SK-N-SH (cell line): ENCODE measurements around the gene MPO. TPM values are rescaled to one million over a fixed set of nuclear protein-coding genes. Genes with fewer than 3 reads are reported as not detected.

Experiments used
- CTCF ChIA-PET: fragments of 300-600, 350-600 bp; formaldehyde crosslinking; extraction: SDS; loops from one replicate; lab custom pipeline; 2021; lab: Yijun Ruan, JAX
- POLR2A ChIA-PET: fragments of 350-600 bp; sonication (Branson Sonifier 250); formaldehyde crosslinking; extraction: SDS; loops from one replicate; lab custom pipeline; 2020; ENCODE audit warnings: antibody characterized with exemption, inconsistent platforms; lab: Yijun Ruan, JAX
- DNase-seq: peaks from one replicate; pipeline ENCODE4 v3.0.0; 2012
- H2AFZ ChIP-seq: fragments of 200-600 bp; sonication (generic); 2 replicates; pipeline ENCODE4 v1.8.1; 2016; ENCODE audit warnings: antibody characterized with exemption, mild to moderate bottlenecking, low read depth
- H3F3A ChIP-seq: fragments of 200-600 bp; sonication (generic); replicated peaks from 2 replicates; pipeline ENCODE3; 2016; ENCODE audit warnings: antibody characterized with exemption, mild to moderate bottlenecking; ENCODE audit not compliant: insufficient read depth
- H3K27ac ChIP-seq, 2 experiments: fragments of 200-500 bp in 1 of 2; fragments of 200-600 bp in 1 of 2; sonication (Bioruptor generic) in 1 of 2; sonication (generic), shearing (Covaris generic) in 1 of 2; 2 replicates each; pipeline versions ENCODE4 v1.5.1 to v1.6.1; 2014 to 2016; ENCODE audit warnings: low read depth in 2 of 2, inconsistent platforms in 1 of 2, low read length in 1 of 2, mild to moderate bottlenecking in 1 of 2, mixed read lengths in 1 of 2
- H3K27me3 ChIP-seq: fragments of 200-600 bp; sonication (generic), shearing (Covaris generic); 2 replicates; pipeline ENCODE4 v1.6.1; 2016; ENCODE audit warnings: mixed run types; ENCODE audit not compliant: insufficient read depth
- H3K36me3 ChIP-seq, 2 experiments: fragments of 200-500 bp in 1 of 2; fragments of 200-600 bp in 1 of 2; sonication (Bioruptor generic) in 1 of 2; sonication (generic) in 1 of 2; replicated peaks in 1 of 2; 2 replicates each; pipeline versions ENCODE3 to v1.5.1; 2014 to 2016; ENCODE audit warnings: low read length in 1 of 2, mild to moderate bottlenecking in 1 of 2; ENCODE audit not compliant: insufficient read depth in 2 of 2, control insufficient read depth in 1 of 2
- H3K4me1 ChIP-seq, 2 experiments: fragments of 200-500 bp in 1 of 2; fragments of 200-600 bp in 1 of 2; sonication (Bioruptor generic) in 1 of 2; sonication (generic), shearing (Covaris generic) in 1 of 2; 2 replicates each; pipeline versions ENCODE4 v1.5.1 to v1.6.1; 2014 to 2016; ENCODE audit warnings: low read depth in 1 of 2, low read length in 1 of 2, mixed run types in 1 of 2; ENCODE audit not compliant: insufficient read depth in 2 of 2, control insufficient read depth in 1 of 2
- H3K4me2 ChIP-seq: fragments of 200-600 bp; sonication (generic), shearing (Covaris generic); 2 replicates; pipeline ENCODE4 v1.6.1; 2017; ENCODE audit warnings: mixed run types
- H3K4me3 ChIP-seq, 2 experiments: fragments of 200-500 bp in 1 of 2; fragments of 200-600 bp in 1 of 2; sonication (Bioruptor generic) in 1 of 2; sonication (generic), shearing (Covaris generic) in 1 of 2; 2 replicates each; pipeline versions ENCODE4 v1.5.1 to v1.8.1; 2014 to 2016; ENCODE audit warnings: low read depth in 2 of 2, inconsistent platforms in 1 of 2, low read length in 1 of 2, mild to moderate bottlenecking in 1 of 2, mixed read lengths in 1 of 2, moderate library complexity in 1 of 2
- H3K79me2 ChIP-seq: fragments of 200-600 bp; sonication (generic); 2 replicates; pipeline ENCODE4 v1.8.1; 2017; ENCODE audit warnings: mild to moderate bottlenecking; ENCODE audit not compliant: insufficient read depth
- H3K9ac ChIP-seq: fragments of 200-600 bp; sonication (generic); 2 replicates; pipeline ENCODE4 v1.6.1; 2017; ENCODE audit warnings: mixed run types
- H3K9me2 ChIP-seq: fragments of 200-600 bp; sonication (generic); 2 replicates; pipeline ENCODE4 v1.6.1; 2017; ENCODE audit warnings: mixed run types
- H3K9me3 ChIP-seq: fragments of 200-600 bp; sonication (generic); 2 replicates; pipeline ENCODE4 v1.6.1; 2017; ENCODE audit warnings: mixed run types, mild to moderate bottlenecking, moderate library complexity
- H4K20me1 ChIP-seq: fragments of 200-600 bp; sonication (generic); 2 replicates; pipeline ENCODE4 v1.6.1; 2017; ENCODE audit warnings: mild to moderate bottlenecking, mixed run types; ENCODE audit not compliant: insufficient read depth
- CHD2 ChIP-seq: fragments of 150-350 bp; IDR thresholded peaks from 2 replicates; pipeline ENCODE4 v1.6.1; 2018; ENCODE audit warnings: low read length; ENCODE audit not compliant: partially characterized antibody
- EP300 ChIP-seq, 2 experiments: IDR thresholded peaks; 2 replicates each; pipeline versions ENCODE4 v1.4.0 to v1.6.1; 2012; ENCODE audit warnings: borderline replicate concordance in 1 of 2, low read depth in 1 of 2, low read length in 1 of 2
- FOSL2 ChIP-seq: IDR thresholded peaks from 2 replicates; pipeline ENCODE4 v1.4.0; 2012; ENCODE audit warnings: low read depth, mild to moderate bottlenecking, moderate library complexity, borderline replicate concordance
- FOXM1 ChIP-seq: IDR thresholded peaks from 2 replicates; pipeline ENCODE4 v1.4.0; 2012; ENCODE audit warnings: low read depth, mild to moderate bottlenecking
- MXI1 ChIP-seq: IDR thresholded peaks from 2 replicates; pipeline ENCODE4 v1.6.1; 2012; ENCODE audit warnings: mild to moderate bottlenecking, low read depth, low read length, improper control_type of control experiment
- NFIC ChIP-seq: IDR thresholded peaks from 2 replicates; pipeline ENCODE4 v1.4.0; 2012; ENCODE audit warnings: borderline replicate concordance
- PBX3 ChIP-seq: IDR thresholded peaks from 2 replicates; pipeline ENCODE4; 2012
- POLR2AphosphoS5 ChIP-seq: IDR thresholded peaks from 2 replicates; pipeline ENCODE4 v1.6.1; 2012; ENCODE audit warnings: low read depth, low read length
- REST ChIP-seq: IDR thresholded peaks from 2 replicates; pipeline ENCODE4 v1.6.1; 2012; ENCODE audit warnings: mild to moderate bottlenecking, low read depth, low read length, moderate library complexity
- RXRA ChIP-seq: IDR thresholded peaks from 2 replicates; pipeline ENCODE4 v1.4.0; 2012; ENCODE audit warnings: low read depth, mild to moderate bottlenecking, borderline replicate concordance
- SIN3A ChIP-seq: IDR thresholded peaks from 2 replicates; pipeline ENCODE4 v1.6.1; 2012; ENCODE audit warnings: low read depth, mild to moderate bottlenecking, low read length, moderate library complexity, borderline replicate concordance
- SMC3 ChIP-seq: IDR thresholded peaks from 2 replicates; pipeline ENCODE4 v1.6.1; 2012; ENCODE audit warnings: low read depth, low read length, improper control_type of control experiment
- TAF1 ChIP-seq: IDR thresholded peaks from 2 replicates; pipeline ENCODE4 v1.6.1; 2012; ENCODE audit warnings: low read depth, mild to moderate bottlenecking, low read length, moderate library complexity, borderline replicate concordance
- WGBS: methylation state at CpG from one replicate; pipeline ENCODE4 v1.1.6; 2017; ENCODE audit warnings: low lambda C conversion rate; 5-methylcytosine and 5-hydroxymethylcytosine counted together
- polyA plus RNA-seq, 3 experiments: library from polyadenylated mRNA; depleted of rRNA; stranded (reverse); fragments of >200 nt; gene quantifications; 2 replicates each; pipeline ENCODE4 v1.2.3, GENCODE V29; 2012
- TF ChIP-seq, protein P1 (sequence below): IDR thresholded peaks from 2 replicates; pipeline ENCODE4 v1.4.0; 2012; ENCODE audit warnings: low read depth

The MPO gene
- polyA plus RNA-seq, 1 of the 3 experiments (the other 2 are of a cell fraction), result not detected

DNA sequence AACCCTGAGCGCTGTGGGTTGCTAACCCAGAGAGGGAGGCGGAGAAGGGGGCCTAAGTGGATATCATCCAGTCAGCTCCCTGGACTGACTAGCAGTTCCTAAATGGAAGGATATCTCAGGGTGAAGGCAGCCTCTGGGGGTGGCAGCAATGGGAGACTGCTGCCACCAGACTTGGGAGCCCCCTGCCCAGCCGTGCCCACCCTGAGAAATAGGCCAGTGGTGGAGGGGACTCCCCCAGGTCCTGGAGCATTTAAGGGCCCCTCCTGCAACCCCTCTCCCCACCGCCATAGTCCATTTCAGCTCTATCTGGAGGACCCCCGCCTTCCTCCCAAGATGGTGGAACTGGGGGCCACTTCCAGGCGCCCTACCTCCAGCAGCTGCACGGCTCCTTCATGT is 39.4 kb upstream of the MPO start:
- peaks cover 16% of the 10 kb centered on the region; the same call in 1 of the 2 replicates for H3K27me3 ChIP-seq
- peaks cover 0 to 20% of the 10 kb centered on the region in 2 experiments; a peak in 1 of 4 replicates for H3K4me1 ChIP-seq
- H3K9me3 ChIP-seq, result no peaks in the 10 kb centered on the region
- no peaks in the 10 kb centered on the region for H3K79me2 ChIP-seq
- H3K4me3 ChIP-seq, result no peak overlapping the region
- no peaks in the 10 kb centered on the region for H3K9me2 ChIP-seq
- H3K27ac ChIP-seq, result no peak overlapping the region
- POLR2A ChIA-PET, result no interaction called here
- no peak overlapping the region for H3K9ac ChIP-seq
- no peak overlapping the region for H2AFZ ChIP-seq
- no peak for TF ChIP-seq REST
- no peak for TF ChIP-seq FOSL2
- TF ChIP-seq, all 33 proteins: peak for 0
- Histone ChIP-seq H3F3A (no peaks in the 10 kb centered on the region), H3K36me3 (no peaks in the 10 kb centered on the region), H4K20me1 (no peaks in the 10 kb centered on the region), H3K4me2 (no peak overlapping the region)
- DNase-seq, result no peak
- CTCF ChIA-PET, result interaction anchor here (1.4 kb wide), 1 partner anchor 16 kb away, joined by 4 read pairs; no protein-coding TSS in a partner anchor
- WGBS, result 67% methylated on average over 7 of the region's 7 CpGs

DNA sequence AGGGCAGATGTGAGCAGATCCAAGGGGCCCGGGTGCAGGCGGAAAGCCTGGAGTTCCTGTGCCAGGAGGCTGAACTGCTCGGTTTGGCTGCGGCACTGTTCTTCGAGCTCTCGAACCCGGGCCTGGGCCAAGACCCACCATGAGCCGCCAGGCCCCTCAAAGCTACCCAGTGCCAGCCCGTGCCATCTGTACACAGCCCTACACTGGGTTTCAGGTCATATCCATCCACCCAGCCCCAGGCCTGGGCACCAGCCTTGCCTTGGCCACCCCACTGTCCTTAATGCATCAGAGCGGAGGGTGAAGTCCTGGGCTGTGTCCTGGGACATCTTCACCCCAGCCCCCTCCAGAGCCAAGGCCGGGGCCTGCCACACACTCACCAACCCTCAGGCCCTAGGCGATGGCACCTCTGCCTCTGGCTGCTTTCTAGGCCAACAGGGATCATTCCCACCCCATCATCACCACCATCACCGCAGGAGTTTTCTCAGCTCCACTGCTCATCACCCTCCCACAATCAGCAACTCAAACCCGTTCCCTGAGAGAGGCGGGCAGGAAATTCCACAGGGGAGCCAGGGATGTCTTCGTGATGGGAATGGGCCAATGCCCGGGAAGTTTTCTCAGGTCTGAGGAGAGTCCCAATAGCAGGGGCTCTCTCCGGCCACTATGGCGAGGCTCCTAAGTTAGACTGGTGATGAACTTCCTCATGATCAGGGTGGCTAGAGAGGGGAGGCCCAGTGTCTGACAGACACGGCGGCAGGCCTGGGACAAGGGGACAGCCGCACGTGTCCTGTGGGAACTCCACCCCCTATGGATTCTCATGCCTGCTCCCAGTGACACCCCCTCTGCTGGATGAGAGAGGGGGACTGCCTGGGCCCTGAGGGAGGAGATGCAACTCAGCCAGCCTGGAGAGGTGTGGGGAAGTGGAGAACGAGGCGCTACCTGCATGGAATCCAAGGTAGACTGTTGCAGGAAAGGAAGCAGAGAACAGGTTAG is 38.7 kb upstream of the MPO start:
- peaks cover 0 to 13% of the 10 kb centered on the region in 2 experiments; a peak in 1 of 4 replicates for H3K4me1 ChIP-seq
- POLR2A ChIA-PET, result interaction anchor here (1.5 kb wide), 1 partner anchor 195 kb away, joined by 5 read pairs; the partner anchor contains the start of gene MTMR4
- no peaks in the 10 kb centered on the region for H4K20me1 ChIP-seq
- H3K4me2 ChIP-seq, result no peak overlapping the region
- H3F3A ChIP-seq, result no peaks in the 10 kb centered on the region
- no peaks in the 10 kb centered on the region for H3K79me2 ChIP-seq
- no peaks in the 10 kb centered on the region for H3K9me2 ChIP-seq
- no peak overlapping the region for H3K4me3 ChIP-seq
- H3K36me3 ChIP-seq, result no peaks in the 10 kb centered on the region
- H3K9me3 ChIP-seq, result no peaks in the 10 kb centered on the region
- no peak overlapping the region for H3K27ac ChIP-seq
- H3K27me3 ChIP-seq, result peaks cover 9% of the 10 kb centered on the region; the same call in 1 of the 2 replicates
- CTCF ChIA-PET, result interaction anchor here (1.4 to 2.7 kb wide), 2 partner anchors 15 kb away, joined by 4 to 29 read pairs; no protein-coding TSS in a partner anchor
- DNase-seq, result no peak
- no peak overlapping the region for H3K9ac ChIP-seq
- H2AFZ ChIP-seq, result no peak overlapping the region
- WGBS, result 80% methylated on average over 24 of the region's 25 CpGs
- TF ChIP-seq PBX3 (no peak), SIN3A (no peak), MXI1 (no peak), EP300 (IDR thresholded peaks at IDR 0.05; ENCODE audit: borderline replicate concordance in 1 of 2, low read depth in 1 of 2, low read length in 1 of 2) (no peak), POLR2AphosphoS5 (no peak), RXRA (no peak), FOXM1 (no peak), NFIC (no peak), CHD2 (no peak), TAF1 (no peak), REST (no peak), SMC3 (no peak)
- TF ChIP-seq, protein P1, sequence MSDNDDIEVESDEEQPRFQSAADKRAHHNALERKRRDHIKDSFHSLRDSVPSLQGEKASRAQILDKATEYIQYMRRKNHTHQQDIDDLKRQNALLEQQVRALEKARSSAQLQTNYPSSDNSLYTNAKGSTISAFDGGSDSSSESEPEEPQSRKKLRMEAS, result no peak
